Endodermal cell (in vitro differentiated cells): Measurements from ENCODE around the gene GPR141. TPM values are rescaled to one million over a fixed set of nuclear protein-coding genes. Genes with fewer than 3 reads are reported as not detected.

Experiments used
- DNase-seq: peaks from one replicate; pipeline ENCODE4 v3.0.0-alpha.2; 2017
- H3K27ac ChIP-seq: 2 replicates; pipeline ENCODE4 v1.5.1; 2013; ENCODE audit warnings: mild to moderate bottlenecking, low read depth, low read length, moderate library complexity
- H3K27me3 ChIP-seq: 2 replicates; pipeline ENCODE4 v1.6.1; 2013; ENCODE audit warnings: mild to moderate bottlenecking, low read length, moderate library complexity; ENCODE audit not compliant: insufficient read depth, control insufficient read depth, poor library complexity, severe bottlenecking
- H3K36me3 ChIP-seq: 2 replicates; pipeline ENCODE4 v1.7.0; 2013; ENCODE audit warnings: mild to moderate bottlenecking, low read length, moderate library complexity; ENCODE audit not compliant: control insufficient read depth, insufficient read depth
- H3K4me1 ChIP-seq: one replicate; pipeline ENCODE4 v1.7.0; 2013; ENCODE audit warnings: low read length; ENCODE audit not compliant: control insufficient read depth, insufficient read depth
- H3K4me3 ChIP-seq: 2 replicates; pipeline ENCODE4 v1.5.1; 2013; ENCODE audit warnings: mild to moderate bottlenecking, low read length, moderate library complexity
- H3K9ac ChIP-seq: 2 replicates; pipeline ENCODE4 v1.6.1; 2013; ENCODE audit warnings: mild to moderate bottlenecking, low read length, moderate library complexity; ENCODE audit not compliant: poor library complexity, severe bottlenecking; ENCODE audit errors: extremely low read depth
- H3K9me3 ChIP-seq: 2 replicates; pipeline ENCODE4 v1.6.1; 2013; ENCODE audit warnings: mild to moderate bottlenecking, low read length, moderate library complexity; ENCODE audit not compliant: control insufficient read depth
- H3K27ac Mint-ChIP-seq: 2 replicates; pipeline ENCODE4 v1.8.0; 2020; ENCODE audit warnings: mixed read lengths
- H3K27me3 Mint-ChIP-seq: 2 replicates; pipeline ENCODE4 v1.8.0; 2021; ENCODE audit warnings: mild to moderate bottlenecking, mixed read lengths; ENCODE audit not compliant: insufficient read depth
- H3K36me3 Mint-ChIP-seq: 2 replicates; pipeline ENCODE4 v1.8.0; 2020; ENCODE audit warnings: low read depth, mixed read lengths
- H3K4me1 Mint-ChIP-seq: 2 replicates; pipeline ENCODE4 v1.8.0; 2020; ENCODE audit warnings: mixed read lengths
- H3K4me3 Mint-ChIP-seq: 2 replicates; pipeline ENCODE4 v1.8.0; 2020; ENCODE audit warnings: mild to moderate bottlenecking, moderate library complexity, mixed read lengths
- H3K9me3 Mint-ChIP-seq: 2 replicates; pipeline ENCODE4 v1.8.0; 2020; ENCODE audit warnings: mild to moderate bottlenecking, mixed read lengths
- WGBS, 2 experiments: methylation state at CpG; one replicate each; pipeline versions ENCODE4 v1.1.5 to v1.1.7; 2013; ENCODE audit warnings: missing lambda C conversion rate in 2 of 2, mixed read lengths in 1 of 2; ENCODE audit not compliant: insufficient coverage in 1 of 2, insufficient read length in 1 of 2; 5-methylcytosine and 5-hydroxymethylcytosine counted together
- total RNA-seq, 2 donors: library from RNA; stranded (reverse); fragmentation: NEBNext Ultra II Directional in 1 of 2; extraction: Animal tissue kit (Norgen Biotek cat#: 25700) in 1 of 2; gene quantifications; 2 replicates in 1 of 2; 3 replicates in 1 of 2; pipeline ENCODE4 v1.2.1, GENCODE V29; 2021
- TF ChIP-seq, protein P1 (sequence below): fragments of 200-600 bp; sonication (generic); conservative IDR thresholded peaks from 2 replicates; pipeline ENCODE4 v1.5.0; 2021; ENCODE audit warnings: antibody characterized with exemption, mild to moderate bottlenecking

The GPR141 gene
- total RNA-seq, 2 donors from 2014 or later = 1.9 to 3.9 TPM

DNA sequence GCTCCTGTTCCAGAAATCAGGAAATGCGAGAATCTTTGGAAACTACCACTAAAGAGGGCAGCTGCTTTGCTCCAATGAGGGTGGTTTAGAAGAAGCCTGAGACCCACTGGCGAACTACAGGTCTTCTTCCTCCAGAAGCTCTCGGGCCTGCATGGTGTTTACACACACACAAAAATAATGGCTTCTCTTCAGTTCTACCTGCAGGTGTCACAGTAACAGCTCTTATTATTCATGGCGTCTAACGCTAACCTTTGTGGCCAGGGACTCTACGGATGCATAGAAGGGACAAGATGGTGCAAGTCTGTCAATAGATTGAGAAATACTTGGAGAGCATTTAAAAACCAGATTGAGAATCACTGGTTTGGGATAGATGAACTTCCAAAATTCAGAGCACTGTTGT, 22.4 kb downstream of the GPR141 start:
- Histone ChIP-seq H3K36me3 (no peaks in the 10 kb centered on the region), H3K9ac (no peak overlapping the region), H3K27ac (no peak overlapping the region), H3K4me3 (no peak overlapping the region), H3K4me1 (peaks cover 4% of the 10 kb centered on the region), H3K27me3 (no peaks in the 10 kb centered on the region), H3K9me3 (peaks cover 6% of the 10 kb centered on the region)
- H3K27me3 Mint-ChIP-seq = no peaks in the 10 kb centered on the region
- no peaks in the 10 kb centered on the region for H3K9me3 Mint-ChIP-seq
- 92% methylated on average over 5 to 6 of the region's 6 CpGs for WGBS, 2 experiments
- H3K4me1 Mint-ChIP-seq = peaks cover 29% of the 10 kb centered on the region
- no peak for DNase-seq
- TF ChIP-seq, protein P1, sequence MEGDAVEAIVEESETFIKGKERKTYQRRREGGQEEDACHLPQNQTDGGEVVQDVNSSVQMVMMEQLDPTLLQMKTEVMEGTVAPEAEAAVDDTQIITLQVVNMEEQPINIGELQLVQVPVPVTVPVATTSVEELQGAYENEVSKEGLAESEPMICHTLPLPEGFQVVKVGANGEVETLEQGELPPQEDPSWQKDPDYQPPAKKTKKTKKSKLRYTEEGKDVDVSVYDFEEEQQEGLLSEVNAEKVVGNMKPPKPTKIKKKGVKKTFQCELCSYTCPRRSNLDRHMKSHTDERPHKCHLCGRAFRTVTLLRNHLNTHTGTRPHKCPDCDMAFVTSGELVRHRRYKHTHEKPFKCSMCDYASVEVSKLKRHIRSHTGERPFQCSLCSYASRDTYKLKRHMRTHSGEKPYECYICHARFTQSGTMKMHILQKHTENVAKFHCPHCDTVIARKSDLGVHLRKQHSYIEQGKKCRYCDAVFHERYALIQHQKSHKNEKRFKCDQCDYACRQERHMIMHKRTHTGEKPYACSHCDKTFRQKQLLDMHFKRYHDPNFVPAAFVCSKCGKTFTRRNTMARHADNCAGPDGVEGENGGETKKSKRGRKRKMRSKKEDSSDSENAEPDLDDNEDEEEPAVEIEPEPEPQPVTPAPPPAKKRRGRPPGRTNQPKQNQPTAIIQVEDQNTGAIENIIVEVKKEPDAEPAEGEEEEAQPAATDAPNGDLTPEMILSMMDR = no peak
- no peaks in the 10 kb centered on the region for H3K36me3 Mint-ChIP-seq
- H3K4me3 Mint-ChIP-seq = no peak overlapping the region
- H3K27ac Mint-ChIP-seq = no peak overlapping the region

- no peaks in the 10 kb centered on the region for H3K27me3 ChIP-seq
- TF ChIP-seq, protein P1 = no peak
- Mint-ChIP-seq H3K27ac (no peak overlapping the region), H3K27me3 (no peaks in the 10 kb centered on the region), H3K36me3 (no peaks in the 10 kb centered on the region), H3K4me3 (no peak overlapping the region), H3K9me3 (no peaks in the 10 kb centered on the region), H3K4me1 (peaks cover 27% of the 10 kb centered on the region)
- no peak for DNase-seq
- WGBS, 2 experiments = 93 to 100% methylated on average over 2 to 5 of the region's 5 CpGs
- peaks cover 6% of the 10 kb centered on the region for H3K9me3 ChIP-seq
- no peaks in the 10 kb centered on the region for H3K36me3 ChIP-seq
- H3K9ac ChIP-seq = no peak overlapping the region
- H3K4me1 ChIP-seq = peaks cover 4% of the 10 kb centered on the region
- no peak overlapping the region for H3K4me3 ChIP-seq
- H3K27ac ChIP-seq = no peak overlapping the region
These were observed 23.2 kb downstream of the GPR141 start for GRCh38 chr7:37706804-37707203.

- peaks cover 4% of the 10 kb centered on the region for H3K4me1 ChIP-seq
These were observed 24.4 kb downstream of the GPR141 start for GRCh38 chr7:37707754-37708485.

More at GRCh38 chr7:37707754-37708485, 24.4 kb downstream of the GPR141 start:
- 88 to 94% methylated on average over 2 to 3 of the region's 4 CpGs for WGBS, 2 experiments
- H3K27ac Mint-ChIP-seq = no peak overlapping the region
- no peaks in the 10 kb centered on the region for H3K27me3 Mint-ChIP-seq
- Histone ChIP-seq H3K9ac (no peak overlapping the region), H3K27ac (no peak overlapping the region), H3K36me3 (no peaks in the 10 kb centered on the region), H3K9me3 (peaks cover 6% of the 10 kb centered on the region), H3K27me3 (no peaks in the 10 kb centered on the region), H3K4me3 (no peak overlapping the region)
- H3K4me1 Mint-ChIP-seq = peaks cover 30% of the 10 kb centered on the region
- TF ChIP-seq, protein P1 = no peak
- H3K36me3 Mint-ChIP-seq = no peaks in the 10 kb centered on the region
- no peaks in the 10 kb centered on the region for H3K9me3 Mint-ChIP-seq
- no peak overlapping the region for H3K4me3 Mint-ChIP-seq
- DNase-seq = no peak
